AG09319 (cell line): ENCODE results near the gene NHS.

ENCODE experiments used
- DNase-seq: peaks from one replicate; pipeline ENCODE4 v3.0.0-alpha.2; 2010; ENCODE audit warnings: low read depth; ENCODE audit errors: extremely low read depth
- CTCF ChIP-seq: IDR thresholded peaks from 2 replicates; pipeline ENCODE4 v1.5.1; 2011; ENCODE audit warnings: low read depth, mild to moderate bottlenecking, inconsistent platforms, low read length, moderate library complexity

The NHS gene

GRCh38 chrX:17773221-17773876 is 398.3 kb downstream of the NHS start:
- TF ChIP-seq CTCF: no peak
- no peak for DNase-seq

GRCh38 chrX:17774053-17774452 is 399.1 kb downstream of the NHS start:
- no peak for TF ChIP-seq CTCF
- DNase-seq: no peak

- no peak for DNase-seq
- TF ChIP-seq CTCF: no peak
Observed at GRCh38 chrX:17778997-17779396, 404.0 kb downstream of the NHS start.

GRCh38 chrX:17779434-17779833 is 404.4 kb downstream of the NHS start:
- no peak for DNase-seq

More at GRCh38 chrX:17779434-17779833, 404.4 kb downstream of the NHS start:
- TF ChIP-seq CTCF: no peak
